ENCODE data around the gene ATF6.

ATF6 gene

DNA sequence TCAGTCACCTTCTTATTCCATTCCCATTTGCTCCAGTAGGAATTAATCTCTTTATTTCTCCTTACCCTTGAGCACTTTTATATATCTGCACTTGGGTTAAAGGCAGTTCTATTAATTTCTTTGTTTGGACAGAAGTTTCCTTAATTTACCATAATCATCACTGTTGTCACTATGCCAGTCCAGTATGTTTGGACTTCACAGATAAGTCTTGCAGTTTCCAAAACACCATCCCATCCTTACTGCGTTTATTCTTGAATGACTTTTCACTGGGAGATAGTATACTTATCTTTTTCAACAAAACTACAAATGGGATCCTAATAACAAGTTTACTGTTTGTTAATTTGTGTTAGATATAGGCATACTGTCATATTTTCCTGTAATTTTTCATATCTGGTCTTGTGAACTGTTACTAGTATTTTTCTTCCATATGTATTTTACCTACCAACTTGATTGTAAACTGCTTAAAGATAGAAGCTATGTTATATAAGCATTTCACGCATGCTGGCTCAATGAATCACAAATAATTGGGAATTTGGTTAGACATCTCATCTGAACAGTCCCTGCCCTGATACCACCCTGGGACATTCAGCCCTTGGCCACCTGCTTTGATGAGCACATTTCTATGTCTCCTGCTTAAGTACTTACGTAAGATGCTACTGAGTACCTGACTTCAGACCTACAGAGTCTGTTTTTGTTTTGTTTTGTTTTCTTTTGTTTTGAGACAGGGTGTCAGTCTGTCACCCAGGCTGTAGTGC is 179.4 kb downstream of the ATF6 start:
- no peak for DNase-seq

DNA sequence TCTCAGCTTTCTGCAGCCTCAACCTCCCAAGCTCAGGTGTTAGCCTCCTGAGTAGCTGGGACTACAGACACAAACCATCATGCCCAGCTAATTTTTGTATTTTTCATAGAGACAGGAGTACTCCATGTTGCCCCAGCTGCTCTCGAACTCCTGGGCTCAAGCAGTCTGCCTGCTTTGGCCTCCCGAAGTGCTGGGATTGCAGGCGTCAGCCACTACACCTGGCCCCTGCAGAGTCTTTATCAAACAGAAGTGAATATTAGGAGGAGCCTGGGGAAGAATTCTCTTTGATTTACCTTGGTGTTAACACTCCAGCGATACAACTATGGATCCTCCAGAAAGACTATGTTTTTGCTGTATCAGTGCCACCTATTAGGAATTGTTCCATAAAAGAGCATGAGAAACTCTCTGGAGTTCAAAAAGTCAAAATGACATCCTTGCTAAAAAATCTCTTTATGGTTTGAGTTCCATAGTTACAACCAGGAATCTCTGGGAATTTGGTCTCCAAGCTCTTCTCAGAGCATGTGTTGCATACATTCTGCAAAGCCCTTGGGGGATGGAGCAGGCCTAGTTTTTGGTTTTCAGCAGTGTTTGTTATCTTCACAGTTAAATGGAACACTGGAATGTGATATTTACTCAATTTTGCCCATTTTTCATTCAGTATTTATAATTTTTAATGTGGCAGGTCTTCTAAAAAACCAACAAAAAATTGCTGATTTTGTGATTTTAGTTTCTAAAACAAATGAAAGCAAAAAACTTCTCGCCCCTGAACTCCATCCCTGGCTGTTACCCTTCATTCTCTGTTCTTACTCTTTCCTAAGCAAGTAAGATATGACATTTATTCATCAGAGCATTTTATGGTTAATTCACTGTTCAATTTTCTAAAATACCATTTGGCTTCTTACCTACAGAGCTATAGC is 180.2 kb downstream of the ATF6 start:
- DNase-seq = no peak

- no peak for DNase-seq
Observed at GRCh38 chr1:161948435-161948834, 182.3 kb downstream of the ATF6 start.

- no peak for DNase-seq
Observed at GRCh38 chr1:161949548-161949947, 183.4 kb downstream of the ATF6 start.

GRCh38 chr1:161950377-161950776 is 184.3 kb downstream of the ATF6 start:
- DNase-seq = no peak

- DNase-seq = no peak
Observed at GRCh38 chr1:161951646-161952045, 185.5 kb downstream of the ATF6 start.

DNA sequence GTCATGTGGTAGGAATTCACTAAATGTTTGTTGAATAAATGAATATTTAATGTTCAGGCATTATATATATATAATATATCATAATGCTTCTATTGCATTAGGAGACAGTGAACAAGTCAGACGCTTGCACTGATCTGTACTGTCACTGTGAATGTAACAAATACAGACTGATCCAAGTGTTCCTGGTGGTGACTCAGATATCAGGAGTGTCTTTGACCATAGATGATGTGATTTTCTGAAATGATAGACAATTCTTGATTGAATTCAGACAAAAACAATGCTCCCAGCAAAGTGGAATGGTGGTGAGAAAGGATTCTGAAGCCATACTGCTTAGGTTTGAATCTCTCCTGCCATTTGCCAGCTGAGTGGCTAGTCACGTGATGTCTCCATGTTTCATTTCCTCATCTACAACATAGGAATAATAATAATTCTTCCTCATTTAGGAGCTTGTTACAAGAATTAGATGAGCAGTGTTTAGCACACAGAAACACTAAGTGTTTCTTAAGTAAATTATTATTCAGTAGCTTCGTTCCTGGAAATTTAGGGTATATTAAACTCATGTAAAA is 186.6 kb downstream of the ATF6 start:
- DNase-seq = no peak

- DNase-seq = no peak
Observed at GRCh38 chr1:161953256-161953920, 187.3 kb downstream of the ATF6 start.

GRCh38 chr1:161954050-161954449 is 187.9 kb downstream of the ATF6 start:
- no peak for DNase-seq

GRCh38 chr1:161954466-161954865 is 188.3 kb downstream of the ATF6 start:
- DNase-seq = no peak

DNA sequence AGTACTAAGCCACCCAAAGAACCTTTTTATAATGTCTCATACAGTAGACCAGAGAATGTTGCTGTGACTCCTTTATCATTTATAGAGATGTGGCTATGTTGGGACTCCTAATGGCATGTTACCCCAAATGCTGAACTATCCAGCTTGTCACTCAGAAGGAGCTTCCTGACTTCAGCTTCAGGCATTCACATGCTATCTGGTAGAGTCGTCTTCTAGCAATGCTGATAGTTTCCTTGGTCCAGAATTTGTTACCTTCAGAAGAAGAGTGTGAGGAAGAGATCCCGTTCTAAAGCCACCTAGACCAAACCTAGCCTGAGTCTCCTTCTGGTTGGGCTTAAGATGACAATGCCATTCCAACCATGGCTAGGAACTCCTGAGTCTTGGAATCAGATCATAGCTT is 189.5 kb downstream of the ATF6 start:
- DNase-seq = no peak

- DNase-seq = no peak
Observed at GRCh38 chr1:161956097-161956496, 190.0 kb downstream of the ATF6 start.

DNA sequence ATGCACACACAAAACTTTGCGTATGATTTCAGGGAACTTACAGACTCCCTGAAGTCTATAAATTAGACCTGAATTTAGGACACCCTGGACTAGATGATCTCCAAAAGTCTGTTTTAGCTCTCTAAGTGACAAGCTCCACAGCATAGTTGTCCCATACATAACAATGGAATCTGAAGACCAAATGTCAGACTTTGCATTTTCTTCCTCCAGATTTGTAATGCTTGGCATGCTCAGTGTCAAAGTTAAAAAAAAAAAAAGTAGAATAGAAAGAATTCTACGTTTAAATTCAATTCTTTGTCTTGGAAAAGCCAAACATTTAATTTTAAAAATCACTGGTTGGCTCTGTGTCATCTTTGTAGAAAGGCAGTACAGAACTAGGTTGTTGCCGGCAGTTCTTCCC is 190.8 kb downstream of the ATF6 start:
- DNase-seq = no peak

GRCh38 chr1:161958425-161958824 is 192.3 kb downstream of the ATF6 start:
- DNase-seq = no peak

GRCh38 chr1:161962091-161962887 is 196.2 kb downstream of the ATF6 start:
- no peak for DNase-seq

DNA sequence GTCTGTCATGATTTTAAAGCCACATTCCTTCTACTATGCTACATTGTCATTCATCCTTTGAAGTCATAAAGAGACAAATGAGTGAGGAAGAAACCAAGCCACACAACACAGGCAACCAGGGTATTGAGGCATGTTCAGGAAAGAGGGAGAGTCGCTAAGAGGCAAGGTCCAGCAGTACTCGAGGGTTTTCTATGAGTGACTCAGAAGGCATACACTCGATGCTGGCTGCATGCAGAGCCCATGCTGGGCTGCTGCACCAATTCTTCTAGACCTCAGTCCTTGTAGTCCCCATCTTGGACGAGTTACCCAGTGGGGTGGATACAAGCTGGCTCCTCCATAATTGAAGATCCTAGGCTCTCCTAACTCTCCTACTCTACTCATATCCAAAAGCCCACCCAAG is 199.9 kb downstream of the ATF6 start:
- DNase-seq = no peak

- no peak for DNase-seq
Observed at GRCh38 chr1:161970036-161970435, 203.9 kb downstream of the ATF6 start.

DNA sequence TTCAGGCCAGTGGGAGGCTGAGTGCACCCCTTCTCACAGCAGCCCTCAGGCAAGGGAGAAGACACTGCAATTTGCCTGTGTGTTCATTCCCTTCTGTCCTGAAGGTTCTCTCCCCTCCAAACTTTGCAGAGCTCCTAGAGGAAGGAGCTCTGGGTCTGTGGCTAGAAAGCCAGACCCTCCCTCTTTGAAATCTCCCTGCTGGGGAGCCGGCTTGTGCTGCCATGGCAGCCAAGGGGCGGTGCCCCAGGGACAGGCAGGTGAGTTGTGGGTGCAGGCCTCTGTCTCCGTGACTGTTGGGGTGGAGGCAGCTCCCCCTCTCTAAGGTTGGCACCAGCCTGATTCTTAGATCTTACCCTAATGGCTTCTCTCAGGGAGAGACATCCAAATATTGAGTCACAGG is 204.5 kb downstream of the ATF6 start:
- DNase-seq = no peak

- no peak for DNase-seq
Observed at GRCh38 chr1:161972828-161973227, 206.7 kb downstream of the ATF6 start.

DNA sequence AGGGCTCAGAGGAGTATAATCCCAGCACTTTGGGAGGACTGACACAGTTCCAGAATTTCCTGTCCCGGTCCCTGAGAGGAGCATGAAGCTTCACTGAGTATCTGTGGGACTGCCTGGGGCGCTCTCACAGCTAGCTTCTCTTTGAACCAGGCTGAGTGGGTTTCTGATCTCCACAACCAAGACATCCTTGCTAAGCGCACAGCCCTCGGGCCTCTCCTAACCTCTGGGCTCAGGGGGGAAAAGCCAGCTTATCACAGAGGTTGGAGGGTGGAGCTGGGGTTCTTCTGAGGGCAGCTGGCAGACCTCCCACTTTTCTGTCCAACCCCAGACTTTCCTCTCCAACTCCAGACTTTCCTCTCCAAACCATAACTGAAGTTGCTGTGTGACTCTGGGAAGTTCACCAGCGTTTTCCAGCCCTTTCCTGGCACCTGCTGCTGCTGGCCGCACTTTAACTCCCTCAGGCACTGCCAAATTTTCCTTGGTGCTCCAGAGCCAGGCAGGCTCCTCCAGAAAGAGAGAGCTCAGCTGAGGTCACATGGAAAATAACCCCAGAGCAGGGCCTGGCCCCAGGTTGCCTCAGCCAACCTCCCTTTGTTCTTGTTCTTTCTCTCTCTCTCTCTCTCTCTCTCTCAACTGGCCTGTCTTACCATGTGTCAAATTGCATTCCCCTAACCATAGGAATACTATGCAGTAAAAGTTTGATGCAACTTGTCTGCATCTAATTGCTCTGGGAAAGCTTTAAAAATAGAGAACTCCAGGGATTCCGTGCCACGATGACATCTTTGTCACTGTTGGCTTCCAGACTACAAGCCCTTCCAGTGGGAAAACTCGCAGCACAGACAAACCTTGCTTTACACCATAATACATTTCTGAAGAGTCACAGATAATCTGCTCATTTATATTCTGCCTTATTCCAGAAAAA is 208.1 kb downstream of the ATF6 start:
- no peak for DNase-seq

Measured in activated gamma-delta T cell treated with Interleukin-2 at 50 U/mL for 16 hours (primary cell).